RWPE1 (cell line): ENCODE data around the gene DCLK2.

Experiments
- CTCF ChIA-PET: fragments of 350-600 bp; sonication (Branson Sonifier 250); formaldehyde crosslinking; extraction: SDS; loops from one replicate; lab custom pipeline; 2021; lab: Yijun Ruan, JAX
- POLR2A ChIA-PET: fragments of 400-600 bp; formaldehyde crosslinking; extraction: SDS; loops from one replicate; lab custom pipeline; 2020; ENCODE audit warnings: antibody characterized with exemption; ENCODE audit not compliant: low non-redundant PET; lab: Yijun Ruan, JAX
- DNase-seq: peaks from one replicate; pipeline ENCODE4 v3.0.0; 2012; ENCODE audit warnings: low spot score
- H3K27ac ChIP-seq: fragments of 450-650 bp; 2 replicates; pipeline ENCODE4 v1.5.1; 2017
- CTCF ChIP-seq: fragments of 450-650 bp; conservative IDR thresholded peaks from 2 replicates; pipeline ENCODE4 v1.5.1; 2017; ENCODE audit warnings: low read depth, mild to moderate bottlenecking

Gene DCLK2

GRCh38 chr4:150164956-150165629, 86.8 kb downstream of the DCLK2 start:
- no peak overlapping the region for H3K27ac ChIP-seq
- POLR2A ChIA-PET, result no interaction called here
- no peak for TF ChIP-seq CTCF
- CTCF ChIA-PET, result no interaction called here
- DNase-seq, result no peak

GRCh38 chr4:150167054-150167453, 88.8 kb downstream of the DCLK2 start:
- CTCF ChIA-PET, result no interaction called here
- no peak for DNase-seq
- POLR2A ChIA-PET, result no interaction called here
- no peak overlapping the region for H3K27ac ChIP-seq
- TF ChIP-seq CTCF, result no peak

GRCh38 chr4:150173432-150173861, 95.2 kb downstream of the DCLK2 start:
- no peak for DNase-seq
- H3K27ac ChIP-seq, result no peak overlapping the region
- no peak for TF ChIP-seq CTCF
- ChIA-PET POLR2A (no interaction called here), CTCF (no interaction called here)

GRCh38 chr4:150173982-150174398, 95.7 kb downstream of the DCLK2 start:
- ChIA-PET CTCF (interaction anchor here (0.6 kb wide), 1 partner anchor 463 kb away, joined by 5 read pairs; no protein-coding TSS in a partner anchor), POLR2A (no interaction called here)
- no peak for DNase-seq
- TF ChIP-seq CTCF, result no peak
- no peak overlapping the region for H3K27ac ChIP-seq

- POLR2A ChIA-PET, result no interaction called here
- DNase-seq, result peak; percentile 49
- CTCF ChIA-PET, result interaction anchor here (0.7 kb wide), 1 partner anchor 68 kb away, joined by 3 read pairs; no protein-coding TSS in a partner anchor
- no peak for TF ChIP-seq CTCF
- H3K27ac ChIP-seq, result peak overlapping the region; percentile 80
Measured at GRCh38 chr4:150176547-150176946, 98.3 kb downstream of the DCLK2 start.

GRCh38 chr4:150178161-150178560, 99.9 kb downstream of the DCLK2 start:
- ChIA-PET POLR2A (no interaction called here), CTCF (interaction anchor here (0.7 kb wide), 2 partner anchors 32 to 33 kb away, joined by 3 to 8 read pairs; no protein-coding TSS in a partner anchor)
- no peak for TF ChIP-seq CTCF
- no peak for DNase-seq
- no peak overlapping the region for H3K27ac ChIP-seq
